GM12892 (cell line): ENCODE results near the gene ETFB.

Experiments used
- POLR2A ChIP-seq: IDR thresholded peaks from 2 replicates; pipeline ENCODE4 v1.6.1; 2011; ENCODE audit warnings: low read depth, low read length, control low read depth
- POLR2AphosphoS5 ChIP-seq: IDR thresholded peaks from 2 replicates; pipeline ENCODE4 v1.6.1; 2011; ENCODE audit warnings: low read depth, low read length, control low read depth
- TAF1 ChIP-seq: IDR thresholded peaks from 2 replicates; pipeline ENCODE4 v1.6.1; 2011; ENCODE audit warnings: low read depth, mild to moderate bottlenecking, control low read depth, low read length, borderline replicate concordance

DNA sequence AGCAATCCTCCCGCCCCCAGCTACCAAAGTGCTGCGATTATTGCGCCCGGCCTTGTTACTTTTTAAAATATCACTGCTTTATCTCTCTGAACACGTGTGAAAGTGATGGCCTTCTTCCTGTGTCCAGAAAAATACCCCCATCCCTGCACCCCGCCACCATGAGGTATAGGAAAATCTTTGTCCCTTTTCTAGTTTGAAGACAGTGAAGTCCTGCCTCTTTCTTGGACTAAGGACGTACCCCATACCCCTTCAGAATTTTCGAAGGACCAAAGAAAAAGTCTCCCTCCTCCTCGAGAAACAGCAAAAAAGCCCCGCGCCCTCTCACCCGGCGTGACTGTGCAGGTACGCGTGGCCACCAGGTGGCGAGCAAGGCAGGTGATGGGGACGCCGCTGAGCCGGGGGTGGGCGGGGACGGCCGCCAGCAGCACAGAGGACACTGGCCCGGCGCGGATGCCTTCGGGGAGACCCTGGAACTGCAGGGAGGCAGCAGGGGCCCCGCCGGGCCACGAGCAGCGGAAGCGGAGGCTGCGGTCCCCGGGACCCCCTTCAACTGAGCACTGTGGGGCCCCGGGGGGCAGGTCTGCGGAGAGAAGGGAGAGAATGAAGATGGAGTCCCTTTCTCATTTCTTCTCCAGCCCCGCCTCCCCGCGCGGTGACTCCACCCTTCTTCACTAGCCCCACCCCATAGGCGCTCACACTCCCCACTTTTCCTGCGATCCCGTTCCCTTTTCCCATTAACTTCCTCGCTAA is 27.4 kb downstream of the ETFB start:
- no peak for TF ChIP-seq POLR2A
- no peak for TF ChIP-seq TAF1
- TF ChIP-seq POLR2AphosphoS5, result no peak
